Central memory CD8-positive, alpha-beta T cell (primary cell): Measurements from ENCODE around the gene LHX6.

ENCODE experiments used
- ATAC-seq: fragments of 150-1000 bp; cut with Tn5 transposase; replicated peaks from 2 replicates; pipeline ENCODE4 v1.10.0; 2022; ENCODE audit warnings: mild to moderate bottlenecking, moderate FRiP score, moderate number of reproducible peaks; ENCODE audit not compliant: poor library complexity, severe bottlenecking; ENCODE audit errors: extremely low read depth
- DNase-seq, 2 donors: peaks; one replicate each; pipeline ENCODE4 v3.0.0; 2021; ENCODE audit warnings: low spot score in 2 of 2
- H3K27ac Mint-ChIP-seq: one replicate; pipeline ENCODE4 v1.8.0; 2022; ENCODE audit warnings: low read depth, mild to moderate bottlenecking, moderate library complexity, mixed read lengths
- H3K27me3 Mint-ChIP-seq: one replicate; pipeline ENCODE4 v1.8.0; 2022; ENCODE audit warnings: mixed read lengths
- H3K36me3 Mint-ChIP-seq: one replicate; pipeline ENCODE4 v1.8.0; 2022; ENCODE audit warnings: mild to moderate bottlenecking, moderate library complexity, mixed read lengths; ENCODE audit not compliant: insufficient read depth
- H3K4me1 Mint-ChIP-seq: one replicate; pipeline ENCODE4 v1.8.0; 2022; ENCODE audit warnings: mixed read lengths
- H3K4me3 Mint-ChIP-seq: one replicate; pipeline ENCODE4 v1.8.0; 2022; ENCODE audit warnings: mild to moderate bottlenecking, moderate library complexity, mixed read lengths
- H3K9me3 Mint-ChIP-seq: one replicate; pipeline ENCODE4 v1.8.0; 2022; ENCODE audit warnings: mixed read lengths

The LHX6 gene

GRCh38 chr9:122188369-122188768 is 40.4 kb downstream of the LHX6 start:
- H3K4me1 Mint-ChIP-seq = no peaks in the 10 kb centered on the region

DNA sequence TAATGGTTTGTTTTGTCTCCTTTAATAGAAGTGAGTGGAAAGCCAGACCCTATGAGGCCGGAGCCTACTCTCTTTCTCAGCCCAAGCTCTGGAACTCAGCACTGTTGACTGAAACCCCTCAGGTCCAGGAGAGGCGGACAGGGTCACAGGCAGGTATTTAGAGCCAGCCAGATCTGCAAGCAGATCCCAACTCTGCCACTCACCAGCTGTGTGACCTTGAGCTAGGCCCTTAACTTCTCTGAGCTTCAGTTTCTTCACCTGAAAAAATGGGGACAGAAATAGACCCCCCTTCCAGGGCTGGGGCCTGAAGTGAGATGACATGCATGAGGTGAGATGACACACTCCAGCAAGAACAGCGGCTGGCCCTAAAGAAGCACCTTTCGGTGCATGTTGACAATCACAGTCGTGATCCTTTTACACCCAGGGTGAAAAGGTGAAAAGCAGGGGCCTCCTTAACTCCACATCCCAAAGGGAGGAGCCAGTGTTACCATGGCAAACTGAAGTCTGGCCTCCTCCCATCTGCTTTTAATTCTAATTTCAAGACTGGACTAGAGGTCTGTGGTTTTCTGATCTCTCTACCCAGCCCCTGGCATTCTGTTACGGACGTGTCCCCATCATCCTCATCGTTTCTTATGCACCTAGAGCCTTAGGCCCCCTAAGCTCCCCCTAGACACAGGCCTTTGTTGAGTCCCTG is 41.8 kb downstream of the LHX6 start:
- Mint-ChIP-seq H3K9me3 (no peaks in the 10 kb centered on the region), H3K4me1 (no peaks in the 10 kb centered on the region), H3K27ac (no peak overlapping the region), H3K27me3 (peaks cover 19% of the 10 kb centered on the region), H3K36me3 (no peaks in the 10 kb centered on the region), H3K4me3 (no peak overlapping the region)
- ATAC-seq = no peak
- no peak for DNase-seq

More at GRCh38 chr9:122188369-122188768, 40.4 kb downstream of the LHX6 start:
- peaks cover 5% of the 10 kb centered on the region for H3K27me3 Mint-ChIP-seq
- ATAC-seq (no peak), DNase-seq (no peak)
- no peak overlapping the region for H3K4me3 Mint-ChIP-seq
- no peaks in the 10 kb centered on the region for H3K9me3 Mint-ChIP-seq
- no peak overlapping the region for H3K27ac Mint-ChIP-seq
- H3K36me3 Mint-ChIP-seq = no peaks in the 10 kb centered on the region

GRCh38 chr9:122186301-122186700 is 42.5 kb downstream of the LHX6 start:
- no peak for ATAC-seq
- Mint-ChIP-seq H3K27ac (no peak overlapping the region), H3K4me1 (no peaks in the 10 kb centered on the region), H3K4me3 (no peak overlapping the region), H3K27me3 (peaks cover 26% of the 10 kb centered on the region), H3K9me3 (no peaks in the 10 kb centered on the region), H3K36me3 (no peaks in the 10 kb centered on the region)
- DNase-seq = no peak

DNA sequence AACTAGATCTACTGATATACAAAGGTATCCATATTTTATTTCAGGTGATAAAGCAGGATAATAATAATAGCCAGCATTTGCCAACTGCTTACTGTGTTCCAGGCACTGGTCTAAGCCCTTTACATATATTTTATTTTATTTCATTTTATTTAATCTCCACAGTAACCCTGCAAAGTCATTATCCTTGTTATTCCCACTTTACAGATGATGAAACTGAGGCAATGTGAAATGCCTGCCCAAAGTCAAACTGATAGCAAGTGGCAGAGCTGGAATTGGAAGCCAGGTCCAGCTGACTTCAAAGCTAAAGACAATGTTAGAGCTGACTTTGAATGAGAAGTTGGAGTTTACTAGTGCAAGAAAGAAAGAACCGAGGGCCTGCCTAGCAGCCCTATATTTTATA is 44.2 kb downstream of the LHX6 start:
- DNase-seq = no peak
- Mint-ChIP-seq H3K36me3 (no peaks in the 10 kb centered on the region), H3K27me3 (peaks cover 26% of the 10 kb centered on the region), H3K4me3 (no peak overlapping the region), H3K9me3 (no peaks in the 10 kb centered on the region), H3K27ac (no peak overlapping the region), H3K4me1 (no peaks in the 10 kb centered on the region)
- no peak for ATAC-seq

GRCh38 chr9:122183501-122183900 is 45.3 kb downstream of the LHX6 start:
- H3K9me3 Mint-ChIP-seq = no peaks in the 10 kb centered on the region
- peaks cover 26% of the 10 kb centered on the region for H3K27me3 Mint-ChIP-seq
- ATAC-seq = no peak
- no peaks in the 10 kb centered on the region for H3K4me1 Mint-ChIP-seq
- DNase-seq = no peak
- no peaks in the 10 kb centered on the region for H3K36me3 Mint-ChIP-seq
- no peak overlapping the region for H3K4me3 Mint-ChIP-seq
- no peak overlapping the region for H3K27ac Mint-ChIP-seq

DNA sequence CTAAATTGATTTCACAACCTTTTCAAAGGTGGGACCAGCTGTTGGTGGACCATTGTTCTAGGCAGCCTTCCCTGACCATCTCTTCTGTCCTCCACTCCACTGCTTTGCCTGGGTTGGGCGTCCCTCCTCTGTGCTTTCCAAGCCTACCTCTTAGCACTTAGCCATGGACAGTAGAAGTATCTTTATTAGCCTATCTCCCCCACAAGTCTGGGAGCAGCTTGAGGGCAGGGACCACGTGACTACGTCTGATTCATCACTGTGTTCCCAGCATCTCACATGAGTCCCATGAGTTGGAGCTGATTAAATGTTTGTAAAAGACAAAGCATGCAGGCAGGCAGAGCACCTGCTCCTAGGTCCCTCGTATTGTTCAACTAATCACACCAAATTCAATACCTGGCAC is 48.1 kb downstream of the LHX6 start:
- DNase-seq (no peak), ATAC-seq (no peak)
- Mint-ChIP-seq H3K4me1 (no peaks in the 10 kb centered on the region), H3K4me3 (no peak overlapping the region), H3K27me3 (peaks cover 35% of the 10 kb centered on the region), H3K27ac (no peak overlapping the region), H3K36me3 (no peaks in the 10 kb centered on the region), H3K9me3 (no peaks in the 10 kb centered on the region)

- peaks cover 44% of the 10 kb centered on the region for H3K27me3 Mint-ChIP-seq
- no peaks in the 10 kb centered on the region for H3K9me3 Mint-ChIP-seq
- H3K4me1 Mint-ChIP-seq = no peaks in the 10 kb centered on the region
- ATAC-seq (no peak), DNase-seq (no peak)
- no peak overlapping the region for H3K27ac Mint-ChIP-seq
- no peak overlapping the region for H3K4me3 Mint-ChIP-seq
- no peaks in the 10 kb centered on the region for H3K36me3 Mint-ChIP-seq
These were observed 49.1 kb downstream of the LHX6 start for GRCh38 chr9:122179690-122180074.

DNA sequence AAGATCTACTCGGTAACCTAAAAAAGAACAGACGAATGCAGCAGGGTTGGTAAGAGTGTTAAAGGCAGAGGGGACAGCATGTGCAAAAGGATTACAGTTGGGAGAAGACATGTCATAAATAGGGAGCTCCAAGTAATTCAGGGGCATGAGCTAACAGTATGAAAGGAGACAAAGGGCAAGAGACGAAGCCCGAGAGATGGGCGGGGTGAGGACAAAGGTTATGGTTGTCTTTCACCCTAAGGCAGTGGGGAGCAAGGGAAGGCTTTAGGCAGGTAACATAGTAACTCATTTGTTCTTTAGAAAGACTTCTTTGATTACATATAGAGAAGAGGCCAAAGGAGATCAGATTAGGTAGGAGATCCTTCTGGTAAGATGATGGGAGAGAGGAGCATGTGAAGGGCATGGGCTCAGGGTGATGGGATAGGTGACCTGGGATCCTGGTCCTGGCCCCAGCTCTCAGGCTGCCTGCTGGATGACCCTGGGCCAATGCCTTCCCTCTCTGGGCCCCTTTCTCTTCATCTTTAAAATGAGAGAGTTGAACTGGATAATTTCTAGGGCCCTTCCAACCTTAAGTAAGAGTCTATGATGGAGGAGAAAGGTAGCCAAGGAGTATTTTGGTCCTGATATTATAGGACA is 49.6 kb downstream of the LHX6 start:
- H3K27ac Mint-ChIP-seq = no peak overlapping the region
- no peak for DNase-seq
- no peak for ATAC-seq
- no peaks in the 10 kb centered on the region for H3K36me3 Mint-ChIP-seq
- no peaks in the 10 kb centered on the region for H3K4me1 Mint-ChIP-seq
- H3K4me3 Mint-ChIP-seq = no peak overlapping the region
- H3K9me3 Mint-ChIP-seq = no peaks in the 10 kb centered on the region
- peaks cover 49% of the 10 kb centered on the region for H3K27me3 Mint-ChIP-seq

GRCh38 chr9:122176916-122177315 is 51.8 kb downstream of the LHX6 start:
- no peaks in the 10 kb centered on the region for H3K4me1 Mint-ChIP-seq
- DNase-seq (no peak), ATAC-seq (no peak)
- no peak overlapping the region for H3K27ac Mint-ChIP-seq
- no peaks in the 10 kb centered on the region for H3K36me3 Mint-ChIP-seq
- H3K27me3 Mint-ChIP-seq = peaks cover 52% of the 10 kb centered on the region
- H3K4me3 Mint-ChIP-seq = no peak overlapping the region
- no peaks in the 10 kb centered on the region for H3K9me3 Mint-ChIP-seq

GRCh38 chr9:122173670-122174069 is 55.1 kb downstream of the LHX6 start:
- Mint-ChIP-seq H3K4me3 (no peak overlapping the region), H3K27ac (no peak overlapping the region), H3K36me3 (no peaks in the 10 kb centered on the region), H3K4me1 (no peaks in the 10 kb centered on the region), H3K27me3 (peaks cover 69% of the 10 kb centered on the region), H3K9me3 (no peaks in the 10 kb centered on the region)
- no peak for DNase-seq
- ATAC-seq = no peak

DNA sequence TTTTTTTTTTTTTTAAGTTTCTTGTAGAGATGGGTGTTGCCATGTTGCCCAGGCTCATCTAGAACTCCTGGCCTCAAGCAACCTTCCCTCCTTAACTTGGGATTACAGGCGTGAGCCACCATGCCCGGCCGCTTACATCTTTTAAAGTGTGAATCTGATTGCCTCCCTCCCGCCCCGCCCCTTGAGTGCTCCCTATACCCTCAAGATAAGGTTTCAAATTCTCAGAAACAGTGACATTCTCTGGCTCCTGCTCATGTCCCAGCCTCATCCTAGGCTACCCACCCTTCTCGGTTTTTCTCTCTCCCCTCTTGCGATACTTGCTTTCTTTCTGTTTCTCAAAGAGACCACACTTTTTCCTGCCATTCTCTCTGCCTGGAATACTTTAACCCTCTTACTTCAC is 56.6 kb downstream of the LHX6 start:
- H3K27me3 Mint-ChIP-seq = peaks cover 82% of the 10 kb centered on the region
- no peak for DNase-seq
- no peaks in the 10 kb centered on the region for H3K4me1 Mint-ChIP-seq
- no peak overlapping the region for H3K27ac Mint-ChIP-seq
- no peak overlapping the region for H3K4me3 Mint-ChIP-seq
- ATAC-seq = no peak
- no peaks in the 10 kb centered on the region for H3K9me3 Mint-ChIP-seq
- H3K36me3 Mint-ChIP-seq = no peaks in the 10 kb centered on the region

GRCh38 chr9:122168356-122168755 is 60.4 kb downstream of the LHX6 start:
- ATAC-seq = no peak
- Mint-ChIP-seq H3K27me3 (peaks cover 78% of the 10 kb centered on the region), H3K4me3 (no peak overlapping the region), H3K36me3 (no peaks in the 10 kb centered on the region), H3K9me3 (no peaks in the 10 kb centered on the region), H3K4me1 (no peaks in the 10 kb centered on the region), H3K27ac (no peak overlapping the region)
- no peak for DNase-seq

GRCh38 chr9:122164286-122164685 is 64.5 kb downstream of the LHX6 start:
- Mint-ChIP-seq H3K36me3 (peaks cover 4% of the 10 kb centered on the region), H3K27ac (no peak overlapping the region), H3K9me3 (no peaks in the 10 kb centered on the region), H3K4me1 (peaks cover 7% of the 10 kb centered on the region), H3K27me3 (peaks cover 67% of the 10 kb centered on the region), H3K4me3 (no peak overlapping the region)
- DNase-seq = no peak
- no peak for ATAC-seq
